Retinal pigment epithelial cell (primary cell): ENCODE results near the gene TMEM51.

Experiments
- DNase-seq: peaks from one replicate; pipeline ENCODE4 v3.0.0-alpha.2; 2010; ENCODE audit warnings: low read depth
- H3K4me3 ChIP-seq: 2 replicates; pipeline ENCODE4 v1.5.1; 2011; ENCODE audit warnings: mild to moderate bottlenecking, low read length, control low read depth, moderate library complexity
- TF ChIP-seq, protein P1 (sequence below): conservative IDR thresholded peaks from 2 replicates; pipeline ENCODE4 v1.5.1; 2011; ENCODE audit warnings: low read depth, low read length, control low read depth, inconsistent platforms

Gene TMEM51

DNA sequence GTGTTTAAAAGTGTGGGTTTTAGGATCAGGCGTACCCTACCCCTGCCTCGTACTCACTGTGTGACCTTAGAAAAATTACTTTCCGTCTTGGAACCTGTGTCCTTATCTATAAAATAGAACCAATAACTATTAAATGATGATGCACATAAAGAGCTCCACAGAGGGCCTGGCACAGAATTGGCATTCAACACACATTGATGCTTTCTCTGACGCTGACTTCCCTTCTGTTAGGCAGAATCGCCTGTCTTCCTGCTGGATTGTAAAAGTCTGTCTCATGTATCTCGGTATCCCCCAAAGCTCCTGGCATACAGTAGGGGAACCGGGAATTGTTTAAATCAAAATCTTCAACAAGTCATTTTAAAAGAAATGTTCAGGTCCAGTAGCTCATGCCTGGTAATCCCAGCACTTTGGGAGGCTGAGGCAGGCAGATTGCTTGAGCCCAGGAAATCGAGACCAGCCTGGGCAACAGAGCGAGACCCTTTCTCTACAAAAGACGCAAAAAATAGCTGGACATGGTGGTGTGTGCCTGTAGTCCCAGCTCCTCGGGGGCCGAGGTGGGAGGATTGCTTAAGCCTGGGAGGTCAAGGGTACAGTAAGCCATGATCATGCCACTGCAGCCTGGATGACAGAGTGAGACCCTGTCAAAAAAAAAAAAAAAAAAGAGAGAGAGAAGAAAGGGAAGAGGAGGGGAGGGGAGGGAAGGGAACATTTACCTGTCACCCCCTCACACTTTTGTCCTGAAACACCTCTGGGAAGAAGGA, 52.2 kb downstream of the TMEM51 start:
- no peak for DNase-seq
- H3K4me3 ChIP-seq, result no peak overlapping the region
- TF ChIP-seq, protein P1, sequence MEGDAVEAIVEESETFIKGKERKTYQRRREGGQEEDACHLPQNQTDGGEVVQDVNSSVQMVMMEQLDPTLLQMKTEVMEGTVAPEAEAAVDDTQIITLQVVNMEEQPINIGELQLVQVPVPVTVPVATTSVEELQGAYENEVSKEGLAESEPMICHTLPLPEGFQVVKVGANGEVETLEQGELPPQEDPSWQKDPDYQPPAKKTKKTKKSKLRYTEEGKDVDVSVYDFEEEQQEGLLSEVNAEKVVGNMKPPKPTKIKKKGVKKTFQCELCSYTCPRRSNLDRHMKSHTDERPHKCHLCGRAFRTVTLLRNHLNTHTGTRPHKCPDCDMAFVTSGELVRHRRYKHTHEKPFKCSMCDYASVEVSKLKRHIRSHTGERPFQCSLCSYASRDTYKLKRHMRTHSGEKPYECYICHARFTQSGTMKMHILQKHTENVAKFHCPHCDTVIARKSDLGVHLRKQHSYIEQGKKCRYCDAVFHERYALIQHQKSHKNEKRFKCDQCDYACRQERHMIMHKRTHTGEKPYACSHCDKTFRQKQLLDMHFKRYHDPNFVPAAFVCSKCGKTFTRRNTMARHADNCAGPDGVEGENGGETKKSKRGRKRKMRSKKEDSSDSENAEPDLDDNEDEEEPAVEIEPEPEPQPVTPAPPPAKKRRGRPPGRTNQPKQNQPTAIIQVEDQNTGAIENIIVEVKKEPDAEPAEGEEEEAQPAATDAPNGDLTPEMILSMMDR, result no peak

DNA sequence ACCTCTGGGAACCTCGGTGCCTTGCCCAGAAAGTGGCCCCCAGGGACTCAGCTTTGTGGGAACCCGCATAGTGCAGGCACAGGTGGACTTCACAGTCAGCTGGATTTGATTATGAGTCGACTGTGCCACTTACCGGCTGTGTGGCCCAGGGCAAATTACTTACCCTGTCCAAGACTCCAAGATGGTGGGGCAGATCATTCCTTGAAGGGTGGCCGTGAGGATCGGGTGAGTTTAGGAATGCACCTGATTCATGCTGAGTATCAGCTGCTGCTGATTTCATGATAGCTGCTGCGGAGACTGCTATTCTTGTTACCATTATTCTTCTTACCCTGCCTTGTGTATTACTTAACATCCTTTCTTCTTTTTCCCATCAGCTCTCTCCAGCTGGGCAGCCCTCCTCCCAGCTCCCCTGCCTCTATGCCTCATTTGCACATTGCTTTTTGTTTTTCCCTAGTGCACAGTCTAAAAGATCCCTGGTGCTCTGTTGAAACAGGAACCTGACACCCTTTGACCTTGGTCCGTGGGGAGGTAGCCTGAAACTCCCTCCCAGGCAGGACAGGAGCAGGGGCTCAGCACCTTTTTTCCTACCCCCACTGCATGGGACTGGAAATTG, 53.0 kb downstream of the TMEM51 start:
- TF ChIP-seq, protein P1, result no peak
- no peak for DNase-seq
- no peak overlapping the region for H3K4me3 ChIP-seq

DNA sequence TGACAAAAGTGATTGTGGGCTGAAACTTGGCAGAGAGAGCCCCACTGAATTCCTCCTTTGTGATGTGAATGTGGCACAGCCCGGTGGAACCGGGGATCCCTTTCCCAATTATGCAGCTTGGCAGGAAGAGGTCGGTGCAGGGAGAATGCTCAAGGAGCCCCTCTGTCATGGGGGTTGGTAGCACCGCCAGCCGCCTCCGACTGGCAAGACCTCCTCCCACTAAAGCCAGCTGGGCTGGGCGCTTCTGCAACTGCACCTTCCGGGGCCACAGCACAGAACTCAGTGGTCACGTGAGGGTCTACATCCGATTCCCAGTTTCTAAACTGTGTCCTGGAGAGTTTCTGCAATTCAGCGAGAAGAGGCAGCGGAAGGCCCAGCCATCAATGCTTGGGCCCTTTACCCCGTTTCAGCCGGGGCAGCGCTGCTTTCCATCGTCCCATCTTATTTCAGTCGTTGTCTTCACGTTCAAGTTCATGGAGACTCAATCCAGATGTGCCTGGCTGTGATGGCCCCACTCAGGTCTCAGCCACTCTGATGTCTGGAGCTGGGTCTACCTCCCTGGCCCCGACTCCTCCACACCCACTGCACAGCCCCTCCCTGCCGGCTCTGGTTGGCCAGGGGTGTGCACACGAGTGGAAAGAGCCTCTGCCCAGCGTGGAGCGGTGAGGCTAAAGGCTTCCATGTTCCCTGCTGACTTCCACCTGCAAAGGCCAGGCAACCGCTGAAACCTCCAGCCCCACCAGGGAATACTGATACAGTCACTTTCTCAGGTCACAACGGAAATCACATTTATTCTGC, 53.7 kb downstream of the TMEM51 start:
- no peak overlapping the region for H3K4me3 ChIP-seq
- DNase-seq, result no peak
- TF ChIP-seq, protein P1, result no peak

DNA sequence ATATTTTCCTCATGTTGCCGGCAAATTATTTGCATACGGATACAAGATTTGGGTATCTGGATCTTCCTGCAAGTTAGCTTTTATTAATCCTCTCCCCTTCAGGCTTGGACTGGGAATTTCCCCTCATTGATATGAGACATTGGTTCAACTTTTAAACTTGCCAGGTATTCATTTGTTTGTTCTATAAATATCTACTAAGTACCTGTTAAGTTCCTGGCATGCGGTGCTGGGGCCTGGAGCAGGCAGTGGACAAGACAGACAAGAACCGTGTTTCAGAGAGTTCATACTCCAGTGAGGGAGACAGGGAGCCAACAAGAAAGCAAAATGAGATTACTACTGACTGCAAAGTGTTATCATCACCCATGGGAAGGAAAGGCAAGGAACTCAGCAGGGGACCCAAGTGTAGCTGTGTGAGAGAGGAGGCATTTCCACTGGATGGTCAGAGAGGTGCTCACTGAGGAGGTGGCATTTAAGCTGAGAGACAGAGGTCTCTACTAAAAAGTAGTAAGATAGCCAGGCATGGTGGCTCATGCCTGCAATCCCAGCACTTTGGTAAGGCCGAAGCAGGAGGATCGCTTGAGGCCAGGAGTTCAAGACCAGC, 54.4 kb downstream of the TMEM51 start:
- TF ChIP-seq, protein P1, result no peak
- no peak for DNase-seq
- no peak overlapping the region for H3K4me3 ChIP-seq

DNA sequence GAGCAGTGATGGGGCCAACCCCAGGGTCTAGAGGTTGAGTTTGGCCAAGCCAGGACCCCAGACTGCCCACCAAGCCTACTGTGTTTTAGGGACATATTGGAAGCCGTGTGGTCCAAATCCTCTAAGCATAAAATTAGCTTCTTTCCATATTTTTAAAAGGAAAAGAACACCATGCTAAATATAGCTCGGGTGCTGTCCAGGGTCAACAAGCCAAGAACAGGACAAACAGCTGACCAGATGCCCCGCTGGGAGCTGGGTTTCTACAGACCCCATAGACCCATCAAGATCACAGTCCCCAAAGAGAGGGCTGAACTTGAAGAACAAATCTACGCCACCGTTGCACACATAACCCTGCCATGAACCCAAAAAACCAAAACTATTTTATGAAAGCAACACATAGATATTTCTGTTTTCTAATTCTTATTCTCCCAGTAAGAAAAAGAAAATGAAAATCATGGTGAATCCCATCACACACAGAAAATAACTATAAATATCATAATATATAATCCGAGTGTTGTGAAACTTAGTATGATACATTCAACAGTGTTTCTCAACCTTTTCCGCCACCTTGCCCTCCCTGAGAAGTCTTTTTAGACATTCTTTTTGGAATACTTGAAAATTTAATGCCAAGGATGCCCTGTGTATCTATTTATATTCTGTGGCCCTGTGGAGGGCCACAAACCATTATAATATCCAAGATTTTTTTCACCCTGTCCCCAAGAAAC, 57.3 kb downstream of the TMEM51 start:
- TF ChIP-seq, protein P1, result no peak
- no peak for DNase-seq
- H3K4me3 ChIP-seq, result no peak overlapping the region

DNA sequence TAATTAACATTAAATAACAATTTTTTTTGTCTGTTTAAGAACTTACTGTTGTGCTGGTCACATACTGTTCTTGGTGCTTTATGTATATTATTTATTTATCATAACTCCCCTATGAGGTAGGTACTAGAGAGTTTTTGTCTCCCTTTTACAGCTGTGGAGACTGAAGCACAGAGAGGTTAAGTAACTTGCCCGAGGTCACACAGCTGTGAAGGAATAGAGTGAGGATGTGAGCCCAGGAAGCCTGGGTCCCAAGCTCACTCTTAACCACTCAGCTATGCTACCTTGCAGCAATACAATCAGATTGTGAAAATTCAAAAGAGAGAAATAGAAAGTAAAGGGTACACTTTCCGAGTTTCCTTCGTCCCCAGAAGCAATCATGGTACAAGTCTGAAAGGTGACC, 57.9 kb downstream of the TMEM51 start:
- no peak for DNase-seq
- TF ChIP-seq, protein P1, result no peak
- H3K4me3 ChIP-seq, result no peak overlapping the region
